HG02885 (cell line): ENCODE measurements around the gene SNX27.

Experiments
- ATAC-seq: cut with Tn5 transposase; IDR thresholded peaks from one replicate; pipeline ENCODE4 v1.9.1; 2021; ENCODE audit warnings: mild to moderate bottlenecking; ENCODE audit not compliant: unreplicated experiment, poor library complexity

The SNX27 gene

DNA sequence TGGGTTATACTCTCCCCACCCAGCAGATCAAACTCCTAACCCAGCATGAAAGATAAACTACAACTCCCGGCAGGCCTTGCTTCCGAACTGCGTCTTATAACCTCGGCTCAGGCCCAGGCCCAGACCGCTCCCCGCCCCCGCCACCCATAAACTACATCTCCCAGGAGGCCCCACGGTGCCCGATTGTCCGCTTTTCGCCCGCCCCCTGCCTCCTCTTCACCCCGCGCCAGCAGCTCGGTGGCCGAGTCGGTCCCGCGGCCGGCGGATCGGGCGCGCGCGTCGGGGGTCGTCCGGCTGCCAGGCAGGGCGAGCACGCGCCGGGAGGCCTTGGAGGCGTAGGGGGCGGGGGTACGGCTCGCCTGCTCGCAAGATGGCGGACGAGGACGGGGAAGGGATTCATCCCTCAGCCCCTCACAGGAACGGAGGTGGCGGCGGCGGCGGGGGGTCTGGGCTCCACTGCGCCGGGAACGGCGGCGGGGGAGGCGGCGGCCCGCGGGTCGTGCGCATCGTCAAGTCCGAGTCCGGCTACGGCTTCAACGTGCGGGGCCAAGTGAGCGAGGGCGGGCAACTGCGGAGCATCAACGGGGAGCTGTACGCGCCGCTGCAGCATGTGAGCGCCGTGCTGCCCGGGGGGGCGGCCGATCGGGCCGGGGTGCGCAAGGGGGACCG lies at the start of gene SNX27:
Gene SNX27 (plus strand): TSS at position 219 of the 669 bp plus-strand sequence. CDS start 152 bp downstream, at position 371.
- ATAC-seq, result peak; percentile 94

DNA sequence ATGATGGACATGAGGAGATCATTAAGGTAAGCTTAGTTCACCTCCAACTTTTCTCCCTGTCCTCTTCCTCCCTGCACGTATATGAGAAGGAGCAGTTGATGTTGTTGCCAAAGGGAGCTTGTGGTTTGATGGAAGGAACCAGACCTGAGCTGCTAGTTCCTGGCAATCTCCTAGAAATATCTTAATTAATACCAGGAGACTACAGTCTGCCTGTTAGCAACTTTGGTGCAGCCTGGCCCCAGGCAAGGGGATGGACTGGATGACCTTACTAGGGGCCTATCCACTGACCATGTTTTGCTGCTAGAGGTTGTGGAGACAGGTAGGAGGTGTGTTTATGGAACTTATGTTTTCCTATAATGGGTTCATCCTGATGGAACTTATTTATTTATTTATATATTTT lies 49.2 kb upstream of the SNX27 start:
- no peak for ATAC-seq

DNA sequence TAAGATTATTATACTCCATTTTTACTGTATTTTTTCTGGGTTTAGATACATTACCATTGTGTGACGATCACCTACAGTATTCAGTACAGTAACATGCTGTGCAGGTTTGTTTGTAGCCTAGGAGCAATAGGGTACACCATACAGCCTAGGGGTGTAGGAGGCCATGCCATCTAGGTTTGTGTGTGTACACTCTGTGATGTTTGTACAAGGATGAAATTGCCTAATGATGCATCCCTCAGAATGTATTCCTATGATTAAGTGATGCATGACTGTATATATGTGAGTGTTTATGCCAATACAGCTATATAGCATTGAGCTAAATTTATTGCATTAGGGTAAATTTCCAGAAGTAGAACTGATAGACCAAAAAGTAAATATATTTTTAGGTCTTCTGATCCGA lies 48.5 kb upstream of the SNX27 start:
- no peak for ATAC-seq

DNA sequence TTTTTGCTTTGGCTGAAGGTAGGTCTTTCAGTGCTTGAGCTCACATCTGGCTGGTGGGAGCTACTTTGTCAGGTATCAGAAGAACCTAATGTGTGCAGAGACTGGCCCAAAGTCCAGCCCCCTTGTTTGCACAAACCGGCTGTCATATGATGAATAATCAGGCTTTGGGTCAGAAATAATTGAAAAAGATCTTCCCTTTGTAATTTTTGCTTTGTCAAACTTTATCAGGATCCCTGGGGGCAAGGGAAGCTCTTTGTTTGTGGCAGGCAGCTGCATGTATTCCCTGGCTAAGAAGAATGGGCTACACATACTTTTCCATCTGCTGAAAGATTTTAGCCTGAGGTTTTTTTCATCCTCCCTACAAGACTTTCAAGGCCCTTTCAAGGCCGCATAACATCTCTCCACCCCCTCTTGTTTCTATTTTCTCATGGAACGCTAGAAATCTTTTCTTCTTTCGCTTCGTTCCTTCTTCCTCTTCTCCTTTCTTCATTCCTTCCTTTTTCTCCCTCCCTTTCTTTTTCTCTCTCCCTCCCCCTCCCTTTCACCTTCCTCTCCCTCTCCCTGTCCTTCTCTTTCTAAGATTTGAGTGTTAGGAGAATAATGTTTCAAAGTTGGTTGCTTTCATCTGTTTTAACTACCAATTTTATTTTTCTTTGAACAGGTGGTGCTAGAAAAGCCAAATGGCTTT lies 46.2 kb upstream of the SNX27 start:
- no peak for ATAC-seq

DNA sequence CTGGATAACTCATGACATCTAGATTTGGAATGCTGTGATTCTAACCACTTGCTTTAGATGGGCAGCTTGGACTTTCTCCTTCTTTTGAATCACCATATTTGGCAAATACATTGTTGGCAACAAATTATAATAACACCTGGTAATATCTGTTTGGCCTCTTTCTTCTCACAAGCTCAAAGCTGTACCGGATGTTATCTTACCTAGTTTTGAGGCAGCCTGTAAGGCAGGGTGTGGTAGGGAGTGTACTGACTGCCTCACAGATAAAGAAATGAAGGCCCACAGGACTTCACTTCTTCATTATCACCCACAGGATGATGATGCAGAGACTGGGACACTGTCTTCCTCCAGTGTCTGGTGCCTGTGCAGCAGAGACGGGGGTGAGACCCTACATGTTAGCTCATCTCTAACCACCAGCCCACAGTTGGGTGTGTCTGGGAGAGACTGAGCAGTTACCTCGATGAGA lies 43.2 kb upstream of the SNX27 start:
- ATAC-seq, result no peak

DNA sequence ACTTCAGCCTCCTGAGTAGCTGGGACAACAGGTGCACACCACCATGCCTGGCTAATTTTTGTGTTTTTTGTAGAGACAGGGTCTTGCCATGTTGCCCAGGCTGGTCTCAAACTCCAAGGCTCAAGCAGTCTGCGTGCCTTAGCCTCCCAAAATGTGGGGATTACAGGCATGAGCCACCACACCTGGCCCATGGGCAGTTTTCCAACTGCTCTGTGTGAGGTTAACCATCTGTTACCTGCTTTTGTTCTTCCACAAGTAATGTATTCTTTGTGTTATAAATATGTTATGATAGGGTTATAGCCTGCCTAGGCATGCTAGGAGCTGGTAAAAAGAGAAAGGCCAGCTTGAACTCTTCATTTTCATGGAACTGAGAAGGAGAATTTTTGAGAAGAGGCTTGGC lies 41.0 kb upstream of the SNX27 start:
- ATAC-seq, result no peak

DNA sequence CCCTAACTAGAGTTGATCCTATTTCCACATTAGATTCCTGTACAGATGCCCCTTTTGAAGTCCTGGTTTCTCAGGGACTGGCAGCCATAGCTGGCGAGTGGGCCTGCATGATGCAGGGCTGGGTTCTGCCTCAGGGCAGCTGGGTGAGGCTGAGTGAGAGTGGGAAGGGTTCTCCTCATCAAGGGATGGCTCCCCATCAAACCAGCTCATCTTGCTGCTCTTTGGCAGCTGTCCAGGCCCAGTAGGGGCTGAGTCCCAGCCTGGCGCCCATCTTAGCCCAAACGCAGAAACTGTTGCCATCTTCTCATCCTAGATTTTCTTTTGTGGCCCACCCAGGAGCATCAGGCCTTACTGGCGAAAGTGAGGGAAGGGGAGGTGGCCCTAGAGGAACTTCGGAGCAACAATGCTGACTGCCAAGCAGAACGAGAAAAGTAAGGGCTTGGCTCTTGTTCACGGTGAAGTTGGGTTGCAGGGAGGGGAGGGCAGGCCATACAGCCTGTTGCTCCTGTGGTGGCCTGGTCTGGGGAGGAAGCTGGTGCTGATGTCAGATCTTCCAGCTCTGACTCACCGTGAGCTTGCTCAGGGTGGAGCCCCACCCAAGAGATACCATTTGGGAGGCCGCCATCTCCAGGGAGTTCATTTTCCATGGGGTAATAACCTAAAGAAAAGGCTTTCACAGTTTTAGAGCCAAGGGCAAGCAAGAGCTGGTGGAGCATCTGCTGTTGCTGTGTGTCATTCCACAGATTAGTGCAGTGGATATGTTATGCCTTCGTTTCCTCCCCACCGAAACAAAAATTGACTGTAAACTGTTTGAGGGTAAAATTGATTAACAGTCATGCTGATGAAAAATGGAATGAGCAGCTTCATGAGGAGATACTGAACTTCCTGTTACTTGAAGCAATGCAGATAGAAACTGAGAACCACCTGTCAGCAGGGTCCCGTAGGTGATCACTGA lies 37.0 kb upstream of the SNX27 start:
- no peak for ATAC-seq

DNA sequence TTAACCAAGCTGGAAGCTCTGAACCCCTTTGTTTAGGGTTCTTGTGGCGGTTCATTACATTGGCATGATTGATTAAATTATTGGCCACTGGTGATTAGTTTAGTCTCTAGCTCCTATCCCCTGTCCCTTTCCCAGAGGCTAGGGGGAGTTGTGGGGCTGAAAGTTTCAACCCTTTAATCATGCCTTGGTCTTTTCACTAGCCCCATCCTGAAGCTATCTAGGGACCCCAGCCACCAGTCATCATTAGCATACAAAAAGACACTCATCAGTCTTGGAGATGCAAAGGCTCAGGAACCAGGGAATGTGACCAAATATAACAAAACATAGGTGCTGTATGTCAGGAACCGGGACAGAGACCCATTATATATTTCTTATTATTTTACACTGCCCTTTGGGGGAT lies 34.7 kb upstream of the SNX27 start:
- no peak for ATAC-seq

DNA sequence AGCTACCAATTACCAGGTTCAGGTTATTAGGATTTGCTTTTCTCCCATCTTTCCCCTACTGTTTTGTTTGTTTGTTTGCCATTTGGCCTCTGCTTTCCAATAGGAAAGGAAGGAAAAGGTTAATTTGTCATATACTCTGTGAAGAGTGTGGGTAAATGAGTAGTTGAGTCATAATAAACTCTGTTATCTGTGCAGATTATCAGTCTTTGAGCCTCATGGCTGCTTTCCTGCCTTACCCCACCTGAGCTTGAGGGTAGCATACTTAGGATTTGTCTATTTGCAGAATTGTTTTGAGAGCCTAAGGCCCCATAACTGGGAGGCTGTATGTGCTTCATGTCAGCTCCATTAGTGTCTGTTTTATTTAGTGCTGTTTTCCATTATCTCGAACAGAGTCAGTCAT lies 32.9 kb upstream of the SNX27 start:
- no peak for ATAC-seq

DNA sequence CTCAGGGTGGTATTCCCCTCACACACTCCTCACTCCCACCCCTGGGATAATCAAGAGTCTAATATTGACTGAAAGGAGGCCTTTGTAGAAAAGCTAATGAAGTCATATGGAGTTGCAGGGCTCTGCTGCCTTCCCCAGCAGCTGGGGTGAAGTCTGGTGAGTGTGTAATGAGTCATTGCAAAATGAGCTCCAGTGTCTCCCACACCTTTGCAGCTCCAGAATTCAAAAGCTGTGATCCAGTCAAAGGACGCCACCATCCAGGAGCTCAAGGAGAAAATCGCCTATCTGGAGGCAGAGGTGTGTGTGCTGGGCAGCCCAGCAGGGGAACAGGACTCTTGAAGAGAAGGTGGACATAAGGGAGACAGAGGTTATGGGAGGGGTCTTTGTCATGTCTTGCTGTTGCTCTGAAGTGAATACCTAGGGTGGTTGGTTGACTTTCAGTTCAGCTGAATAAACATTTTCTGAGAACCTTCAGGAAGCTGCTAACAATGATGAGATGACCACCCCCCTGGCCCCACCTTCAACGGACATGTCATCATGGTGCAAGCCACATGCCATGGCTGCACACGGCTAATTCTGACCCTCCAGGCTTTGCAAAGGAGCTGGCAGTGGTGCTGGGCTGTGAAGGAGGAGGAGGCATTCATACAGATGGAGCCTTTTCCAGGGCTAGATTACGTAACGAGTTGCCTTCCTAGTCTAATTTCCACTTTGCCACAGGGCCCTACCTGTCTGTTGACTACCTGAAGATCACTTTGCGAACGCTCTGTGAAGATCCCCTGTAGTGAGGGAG lies 32.2 kb upstream of the SNX27 start:
- ATAC-seq, result no peak

DNA sequence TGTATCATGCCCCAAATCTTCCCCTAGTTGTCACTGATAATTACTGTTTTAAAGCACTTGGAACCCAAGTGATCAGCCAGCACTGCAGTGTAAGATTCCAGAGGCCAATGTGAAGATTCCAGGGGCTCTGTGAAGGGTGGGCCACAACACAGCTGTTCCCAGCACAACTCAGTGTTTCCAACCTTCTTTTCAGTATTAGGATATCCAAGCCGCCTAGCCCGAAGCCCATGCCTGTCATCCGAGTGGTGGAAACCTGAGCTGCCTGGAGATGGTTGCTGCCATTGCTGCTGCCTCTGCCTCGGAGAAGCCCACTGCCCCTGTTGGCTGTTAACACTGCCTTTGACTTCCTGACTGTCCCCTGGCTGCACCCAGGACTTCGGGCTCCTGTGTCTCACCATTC lies 30.4 kb upstream of the SNX27 start:
- ATAC-seq, result no peak

DNA sequence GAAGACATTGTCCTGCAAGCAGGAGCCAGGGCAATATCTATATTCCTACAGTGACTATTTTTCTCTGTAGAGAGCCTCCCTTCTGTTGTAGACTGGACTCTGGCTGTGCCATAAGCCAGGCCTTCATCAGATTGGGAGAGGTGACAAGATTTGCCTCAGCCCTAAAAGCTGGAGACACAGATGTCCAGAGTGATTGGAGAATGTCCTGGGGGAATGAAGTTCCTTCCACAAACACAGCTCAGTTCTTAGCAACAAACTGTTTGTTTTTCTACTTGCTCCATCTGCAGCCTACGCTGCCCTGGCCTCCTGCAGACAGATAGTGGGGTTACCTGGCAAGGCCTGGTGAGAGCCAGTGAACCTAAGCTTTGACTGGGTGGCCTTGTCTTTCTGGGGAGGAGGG lies 29.9 kb upstream of the SNX27 start:
- no peak for ATAC-seq

DNA sequence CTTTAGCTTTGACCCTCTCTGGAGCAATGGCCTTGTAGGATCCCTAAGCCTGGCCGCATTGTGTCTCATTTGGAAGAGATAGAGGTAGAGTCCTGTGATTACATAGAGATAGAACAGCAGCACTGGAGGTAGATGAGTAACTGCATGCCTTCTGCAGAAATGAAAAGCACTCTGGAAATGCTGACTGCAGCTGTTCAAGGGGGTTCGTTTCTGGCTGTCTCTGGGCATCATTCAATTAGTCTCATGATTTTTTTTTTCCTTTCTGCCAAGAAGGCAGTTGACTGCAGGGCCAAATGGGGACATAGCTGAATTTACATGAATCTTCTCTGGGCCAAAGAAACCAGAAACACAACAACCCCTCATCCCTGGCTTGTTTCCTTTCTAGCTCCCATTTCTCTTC lies 28.1 kb upstream of the SNX27 start:
- no peak for ATAC-seq

DNA sequence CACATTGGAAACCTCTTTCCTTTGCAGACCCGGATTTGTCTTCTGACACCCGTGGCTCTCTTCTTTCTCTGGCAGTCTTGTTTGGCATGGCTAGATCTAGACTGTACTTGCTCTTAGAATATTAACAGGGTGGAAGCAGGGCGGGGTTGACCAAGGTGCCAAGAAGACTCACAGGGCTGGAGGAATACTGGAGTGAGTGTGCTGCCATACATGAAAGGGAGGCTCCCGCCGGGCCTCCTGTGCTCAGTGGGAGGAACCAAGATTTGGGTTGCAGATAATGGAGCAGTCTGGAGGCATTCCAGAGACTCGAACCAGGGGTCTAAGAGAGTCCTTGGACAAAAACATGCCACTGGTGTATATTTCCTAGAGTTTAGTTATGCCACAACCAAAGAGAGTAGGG lies 27.6 kb upstream of the SNX27 start:
- ATAC-seq, result no peak

DNA sequence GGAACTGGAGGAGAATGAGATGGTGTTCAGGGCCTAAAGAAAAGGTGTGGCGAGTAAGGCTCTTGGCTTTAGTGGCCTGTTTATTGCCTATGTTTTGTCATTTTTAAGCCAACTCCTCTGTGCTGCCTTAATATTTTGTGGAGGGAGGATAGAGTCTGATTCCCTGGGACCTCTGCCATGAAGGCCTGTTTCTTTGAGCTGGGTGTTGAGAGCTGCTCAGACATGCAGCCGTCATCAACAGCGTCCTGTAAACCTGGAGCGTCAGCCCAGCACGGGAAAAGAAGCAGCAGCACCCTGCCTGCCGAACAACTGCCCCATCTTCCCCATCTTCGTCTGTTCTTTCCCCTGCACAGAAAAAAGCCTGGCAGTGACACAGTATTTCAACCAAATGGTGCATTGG lies 27.1 kb upstream of the SNX27 start:
- ATAC-seq, result no peak

DNA sequence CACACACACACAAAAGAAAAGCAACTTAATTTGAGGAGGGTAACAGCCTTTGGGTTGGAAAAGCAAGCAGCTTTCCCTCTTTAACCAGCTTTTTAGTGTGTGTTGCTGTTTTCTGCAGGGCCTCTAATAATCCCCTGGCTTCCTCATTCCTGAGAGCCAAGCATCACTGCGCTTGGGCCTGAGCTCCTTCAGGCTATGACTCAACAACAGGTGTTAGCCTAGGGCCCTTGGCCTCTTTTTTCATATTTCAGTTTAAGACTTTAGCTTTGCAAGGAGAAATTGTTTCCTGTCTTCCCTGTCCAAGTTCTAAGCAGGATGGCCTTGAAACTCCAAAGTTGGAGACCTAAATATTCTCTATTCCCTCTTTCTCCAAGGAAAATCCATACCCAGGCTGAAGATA lies 26.2 kb upstream of the SNX27 start:
- ATAC-seq, result no peak

DNA sequence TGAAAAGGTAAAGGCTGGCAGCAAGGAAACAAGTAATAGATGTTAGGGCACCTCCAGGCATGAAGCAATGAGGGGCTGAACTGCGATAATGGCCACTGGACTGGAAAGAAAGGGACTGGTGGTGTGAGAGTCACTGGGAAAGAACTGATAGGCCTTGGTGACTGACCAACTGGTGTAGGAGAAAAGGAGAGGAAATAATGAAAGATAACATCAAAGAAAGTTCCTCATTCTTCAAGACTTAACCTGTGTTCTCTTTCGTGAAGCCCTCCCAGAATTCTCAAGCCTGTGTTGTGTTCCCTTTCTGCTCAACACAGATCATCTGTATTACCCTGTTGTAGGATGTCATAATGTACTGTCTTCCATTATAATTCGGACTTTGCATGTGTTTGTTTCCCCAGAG lies 20.9 kb upstream of the SNX27 start:
- ATAC-seq, result no peak

DNA sequence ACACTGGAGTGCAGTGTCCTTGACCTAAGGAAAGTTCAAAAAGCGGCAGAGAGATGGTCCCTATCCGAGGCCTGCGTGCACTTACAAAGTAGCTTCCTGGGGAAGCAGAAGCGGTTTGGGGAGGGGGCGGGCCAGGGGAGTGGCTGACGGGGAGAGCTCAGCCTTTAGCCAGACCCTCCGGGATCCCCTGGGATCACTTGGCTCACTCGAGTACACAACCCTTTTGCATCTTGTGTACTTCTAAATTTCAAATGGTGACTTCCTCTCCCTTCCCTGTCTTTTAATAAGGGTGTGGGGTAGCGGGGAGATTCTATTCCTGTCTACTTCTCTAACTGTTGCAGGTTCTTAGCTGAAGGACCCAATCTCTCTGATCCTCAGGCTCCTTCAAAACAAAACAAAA lies 18.1 kb upstream of the SNX27 start:
- no peak for ATAC-seq

DNA sequence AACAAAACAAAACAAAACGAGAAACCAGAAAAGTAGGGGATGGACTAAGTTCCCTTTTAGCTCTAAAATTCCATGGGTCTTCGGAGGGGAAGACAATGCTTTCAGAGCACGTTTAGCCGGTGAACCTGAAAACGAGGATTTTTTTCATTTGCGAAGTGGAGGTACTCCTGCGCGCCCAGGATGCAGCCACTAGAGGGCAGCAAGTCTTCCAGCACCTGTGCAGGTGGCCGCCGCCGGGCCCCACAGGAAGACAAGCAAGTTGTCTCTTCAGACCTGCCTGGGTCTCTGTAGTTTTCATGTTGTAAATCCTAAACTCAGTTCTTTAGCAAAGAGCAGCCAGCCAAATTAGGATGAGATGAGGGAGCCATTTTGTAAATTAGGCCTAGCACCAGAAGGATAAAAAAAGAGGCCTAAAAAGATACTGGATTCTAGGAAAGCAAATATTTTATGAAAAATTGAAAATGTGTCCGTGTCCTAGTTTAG lies 17.7 kb upstream of the SNX27 start:
- peak; percentile 56 for ATAC-seq
